NCI-H187 (cell line): Measurements from ENCODE around the gene PNPO.
"Not testable (repeated sequence)": the region's sequence is repeated elsewhere in the genome, so short reads cannot be mapped to it uniquely, and the experiment has no call there.

ENCODE experiments used
- DNase-seq, 2 experiments: peaks; one replicate each; lab custom pipeline; 2025; lab: John Stamatoyannopoulos, UW

The PNPO gene

GRCh38 chr17:47918006-47918405 is 23.4 kb upstream of the PNPO start:
- DNase-seq = no peak

- no peak for DNase-seq
Measured at GRCh38 chr17:47918991-47919390, 22.4 kb upstream of the PNPO start.

DNA sequence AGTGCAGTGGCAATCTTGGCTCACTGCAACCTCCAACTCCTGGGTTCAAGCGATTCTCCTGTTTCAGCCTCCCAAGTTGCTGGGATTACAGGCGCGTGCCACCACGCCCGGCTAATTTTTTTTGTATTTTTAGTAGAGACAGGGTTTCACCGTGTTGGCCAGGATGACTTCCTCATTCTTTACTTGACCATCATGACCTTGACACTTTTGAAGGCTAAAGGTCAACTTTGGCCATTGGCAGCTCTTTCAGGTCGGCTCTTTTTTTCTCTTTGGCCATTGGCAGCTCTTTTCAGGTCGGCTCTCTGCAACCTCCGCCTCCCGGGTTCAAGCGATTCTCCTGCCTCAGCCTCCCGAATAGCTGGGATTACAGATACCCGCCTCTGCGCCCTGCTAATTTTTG is 21.5 kb upstream of the PNPO start:
- DNase-seq = not testable (repeated sequence)

DNA sequence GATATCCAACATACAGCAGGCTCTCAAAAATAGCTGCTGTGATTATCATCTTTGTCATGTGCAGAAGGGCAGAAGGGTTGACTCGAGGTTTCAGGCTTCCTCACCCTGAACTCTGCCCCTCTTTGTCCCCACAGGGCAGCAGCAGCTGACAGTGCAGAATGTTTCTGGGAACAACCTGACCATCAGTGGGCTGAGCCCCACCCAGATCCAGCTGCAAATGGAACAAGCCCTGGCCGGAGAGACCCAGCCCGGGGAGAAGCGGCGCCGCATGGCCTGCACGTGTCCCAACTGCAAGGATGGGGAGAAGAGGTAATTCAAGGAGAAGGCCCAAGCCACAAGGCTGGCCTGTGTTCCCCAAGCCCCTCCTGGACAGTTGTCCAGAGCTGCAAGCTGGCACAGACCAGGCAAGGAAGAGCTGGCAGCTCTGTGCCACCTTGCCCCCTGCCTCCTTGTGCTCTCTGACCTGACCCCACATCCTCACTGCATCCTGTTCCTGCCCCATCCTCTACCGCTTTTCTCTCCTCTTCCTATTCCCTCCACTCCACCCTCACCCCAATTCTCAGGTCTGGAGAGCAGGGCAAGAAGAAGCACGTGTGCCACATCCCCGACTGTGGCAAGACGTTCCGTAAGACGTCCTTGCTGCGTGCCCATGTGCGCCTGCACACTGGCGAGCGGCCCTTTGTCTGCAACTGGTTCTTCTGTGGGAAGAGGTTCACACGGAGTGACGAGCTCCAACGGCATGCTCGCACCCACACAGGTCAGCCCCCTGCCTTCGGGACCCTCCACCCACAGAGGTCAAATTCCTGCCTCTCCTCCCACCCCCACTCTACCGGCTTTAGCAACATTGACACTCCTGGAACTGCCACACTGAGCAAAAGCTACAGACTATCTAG is 16.3 kb upstream of the PNPO start:
- DNase-seq = no peak

DNA sequence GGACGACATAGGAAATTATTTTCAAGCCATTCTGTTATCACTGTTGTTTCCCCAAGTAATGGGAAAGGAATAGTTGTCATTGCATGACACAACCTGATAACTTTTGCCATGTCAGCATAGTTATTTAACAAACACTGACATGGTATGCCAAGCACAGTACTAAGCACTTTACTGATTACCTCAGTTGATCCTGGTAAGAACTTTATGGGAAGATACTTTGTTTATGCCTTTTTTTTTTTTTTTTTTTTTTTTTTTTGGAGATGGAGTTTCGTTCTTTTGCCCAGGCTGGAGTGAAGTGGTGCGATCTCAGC is 15.7 kb upstream of the PNPO start:
- no peak for DNase-seq

- no peak for DNase-seq
Measured at GRCh38 chr17:47927821-47928400, 13.5 kb upstream of the PNPO start.

DNA sequence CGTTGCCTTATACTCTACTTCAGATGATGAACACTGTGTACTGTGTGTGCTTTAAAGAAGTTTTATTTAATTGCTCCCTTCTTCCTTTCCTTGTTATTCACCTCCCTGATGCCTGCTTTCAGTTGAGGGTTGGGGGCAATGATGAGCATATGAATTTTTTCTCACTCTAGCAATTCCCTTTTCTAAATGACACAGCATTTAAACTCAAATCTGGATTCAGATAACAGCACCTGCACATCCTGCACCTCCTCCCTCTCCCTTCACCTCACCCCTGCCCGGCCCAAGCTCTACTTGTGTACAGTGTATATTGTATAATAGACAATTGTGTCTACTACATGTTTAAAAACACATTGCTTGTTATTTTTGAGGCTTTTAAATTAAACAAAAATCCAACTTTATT is 13.0 kb upstream of the PNPO start:
- no peak for DNase-seq

DNA sequence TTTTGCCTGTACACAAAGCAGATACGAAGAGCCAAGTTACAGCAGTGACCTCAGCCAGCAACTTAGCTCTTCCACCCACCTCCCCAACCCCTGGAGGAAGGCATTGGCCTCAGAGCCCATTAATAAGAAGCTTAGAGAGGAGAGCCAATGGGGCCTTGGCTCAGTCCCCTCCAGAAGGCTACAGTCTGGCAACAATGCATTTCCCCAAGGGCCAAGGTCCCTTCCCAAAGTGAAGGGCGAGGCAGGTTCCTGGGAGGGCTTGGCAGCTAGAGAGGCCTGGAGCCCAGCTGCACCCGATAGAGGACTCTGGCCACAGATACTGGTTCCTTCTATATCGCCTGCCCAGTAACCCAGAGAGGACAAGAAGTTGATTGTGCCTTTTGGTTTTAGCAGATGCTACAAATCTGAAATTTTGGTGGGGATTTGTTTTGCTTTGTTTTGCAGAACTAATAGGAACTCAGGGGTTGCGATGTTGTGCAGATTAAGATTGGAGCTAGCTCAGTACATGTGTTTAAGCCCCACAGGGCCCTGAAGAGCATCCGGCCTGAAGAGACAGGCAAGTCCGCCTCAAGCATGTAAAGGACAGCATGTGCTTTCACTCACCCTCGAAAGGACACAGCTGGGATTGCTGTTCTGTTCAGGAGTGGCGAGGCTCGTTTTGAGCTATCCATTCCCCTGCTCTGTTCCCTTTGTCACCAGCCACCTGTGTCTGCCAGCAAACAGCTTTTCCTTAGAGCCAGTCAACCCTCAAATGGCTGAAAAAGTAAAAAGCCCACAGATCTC is 12.0 kb upstream of the PNPO start:
- DNase-seq = no peak

- no peak for DNase-seq
Measured at GRCh38 chr17:47931848-47932247, 9.5 kb upstream of the PNPO start.

DNA sequence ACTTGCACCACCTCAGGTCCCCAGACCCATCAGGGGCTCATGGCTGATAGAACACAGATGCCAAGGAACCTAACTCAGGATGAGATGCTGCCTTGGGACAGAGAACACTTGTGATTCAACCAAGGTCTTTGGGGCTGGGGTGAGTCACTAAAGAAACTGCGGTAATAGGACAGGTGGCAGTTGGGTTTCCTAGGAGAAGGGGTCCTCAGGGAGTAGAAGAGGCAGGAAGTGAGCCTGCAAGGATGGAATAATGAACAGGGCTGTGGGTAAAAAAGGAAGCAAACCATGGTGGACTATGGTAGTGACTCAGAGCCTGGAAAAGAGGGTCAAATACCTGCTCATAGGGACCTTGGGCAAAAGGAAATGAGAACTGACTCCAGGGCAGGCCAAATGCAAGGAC is 6.5 kb upstream of the PNPO start:
- DNase-seq = no peak

DNA sequence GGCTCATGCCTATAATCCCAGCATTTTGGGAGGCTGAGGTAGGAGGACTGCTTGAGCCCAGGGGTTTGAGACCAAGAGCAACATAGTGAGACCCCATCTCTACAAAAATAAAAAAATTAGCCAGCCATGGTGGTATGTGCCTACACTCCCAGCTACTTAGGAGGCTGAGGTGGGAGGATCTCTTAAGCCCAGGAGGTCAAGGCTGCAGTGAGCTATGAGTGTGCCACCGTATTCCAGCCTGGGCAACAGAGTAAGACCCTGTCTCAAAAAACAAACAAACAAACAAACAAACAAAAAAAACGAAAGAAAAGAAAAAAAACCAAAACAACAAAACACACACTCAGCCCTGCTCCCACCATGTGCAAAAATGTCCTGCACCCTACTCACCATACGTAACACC is 5.9 kb upstream of the PNPO start:
- not testable (repeated sequence) for DNase-seq

GRCh38 chr17:47935961-47936360 is 5.4 kb upstream of the PNPO start:
- no peak for DNase-seq

GRCh38 chr17:47937941-47938340 is 3.4 kb upstream of the PNPO start:
- DNase-seq = no peak

DNA sequence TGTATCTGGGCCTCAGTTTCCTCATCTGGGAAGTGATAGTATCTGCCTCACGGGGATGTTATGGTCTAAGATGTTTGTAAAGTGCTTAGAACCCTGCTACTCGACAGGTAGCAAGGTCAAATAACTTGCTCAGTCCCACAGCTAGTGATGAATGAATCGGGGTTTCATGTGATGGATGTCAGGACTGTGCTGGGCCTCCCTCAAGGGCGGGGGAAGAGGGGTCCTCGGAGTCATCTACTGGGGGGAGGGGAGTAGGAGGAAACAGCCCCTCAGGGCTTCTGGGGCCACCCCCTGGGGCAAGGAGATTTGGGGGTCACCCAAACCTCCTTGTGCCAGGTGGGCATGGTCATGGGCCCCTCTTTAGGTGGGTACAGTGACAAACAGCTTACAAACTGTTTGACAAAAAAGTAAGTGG is 732 bp downstream of the PNPO start:
- DNase-seq = no peak

DNA sequence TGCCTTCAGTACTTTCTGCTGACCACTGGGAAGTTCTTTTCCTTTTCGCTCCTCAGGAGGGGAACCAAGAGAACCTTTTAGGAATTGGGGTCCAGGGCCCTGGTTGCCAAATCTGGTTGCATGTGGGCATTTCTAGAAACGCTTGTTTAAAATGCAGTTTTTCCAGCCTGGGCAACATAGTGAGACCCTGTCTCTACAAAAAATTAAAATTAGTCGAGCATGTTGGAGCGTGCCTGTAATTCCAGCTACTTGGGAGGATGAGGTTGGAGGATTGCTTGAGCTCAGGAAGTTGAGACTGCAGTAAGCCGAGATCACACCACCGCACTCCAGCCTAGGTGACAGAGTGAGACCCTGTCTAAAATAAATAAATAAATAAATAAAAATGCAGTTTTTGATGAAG is 1.2 kb downstream of the PNPO start:
- DNase-seq = no peak

- DNase-seq = no peak
Measured at GRCh38 chr17:47945080-47945479, 3.7 kb downstream of the PNPO start.

- no peak for DNase-seq
Measured at GRCh38 chr17:47945529-47946508, 4.4 kb downstream of the PNPO start.

- no peak for DNase-seq
Measured at GRCh38 chr17:47946516-47946915, 5.1 kb downstream of the PNPO start.

DNA sequence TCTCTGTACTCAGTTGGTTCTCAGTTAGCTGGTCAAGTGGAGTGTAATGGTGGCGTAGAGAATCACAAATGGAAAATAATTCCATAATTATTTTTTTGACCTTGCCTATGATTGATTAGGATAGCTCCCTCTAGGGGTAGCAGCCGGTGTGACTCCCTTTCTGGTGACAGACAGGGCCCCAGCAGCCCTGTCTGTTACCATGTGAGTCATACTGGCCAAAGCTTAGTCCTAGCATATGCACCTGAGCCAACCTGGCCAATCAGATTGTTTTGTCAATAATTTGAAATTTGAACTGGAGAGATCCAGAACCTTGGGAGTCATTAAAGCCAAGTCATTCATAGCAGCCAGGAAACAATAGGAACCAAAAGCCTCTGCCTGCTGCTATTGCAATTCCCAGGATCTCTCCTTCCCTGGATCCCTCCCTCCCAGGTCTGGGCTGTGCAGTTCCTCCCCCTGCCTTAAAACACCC is 5.6 kb downstream of the PNPO start:
- peak; percentile 21 to 48 for DNase-seq

- no peak for DNase-seq
Measured at GRCh38 chr17:47948706-47949196, 7.4 kb downstream of the PNPO start.

GRCh38 chr17:47949197-47949759 is 7.9 kb downstream of the PNPO start:
- peak; percentile 43 to 61 for DNase-seq
